Measurements from ENCODE around the gene MYCBP2.

DNA sequence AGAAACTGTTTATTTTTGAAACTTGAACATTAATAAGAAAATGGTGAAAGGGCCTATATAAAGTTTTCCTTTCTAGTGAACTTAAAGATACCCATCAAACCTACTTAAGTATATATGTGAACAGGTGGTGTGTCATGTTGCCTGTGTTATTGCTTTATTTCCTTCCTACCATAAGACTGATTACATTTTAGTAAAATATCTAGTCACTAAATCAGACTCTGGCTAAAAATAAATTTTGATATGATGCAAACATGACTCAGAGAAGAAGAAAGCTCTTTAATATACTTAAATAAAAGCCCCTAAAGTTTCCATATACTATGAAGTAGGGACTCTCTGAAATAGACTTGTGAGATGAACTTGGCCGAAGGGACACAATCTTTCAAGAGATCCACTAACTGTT lies 264.8 kb downstream of the MYCBP2 start:
- no peak for TF ChIP-seq EZH2 (IDR thresholded peaks at IDR 0.05; ENCODE audit: borderline replicate concordance, low read depth, low read length, poor library complexity, severe bottlenecking)
- TF ChIP-seq, protein P1, sequence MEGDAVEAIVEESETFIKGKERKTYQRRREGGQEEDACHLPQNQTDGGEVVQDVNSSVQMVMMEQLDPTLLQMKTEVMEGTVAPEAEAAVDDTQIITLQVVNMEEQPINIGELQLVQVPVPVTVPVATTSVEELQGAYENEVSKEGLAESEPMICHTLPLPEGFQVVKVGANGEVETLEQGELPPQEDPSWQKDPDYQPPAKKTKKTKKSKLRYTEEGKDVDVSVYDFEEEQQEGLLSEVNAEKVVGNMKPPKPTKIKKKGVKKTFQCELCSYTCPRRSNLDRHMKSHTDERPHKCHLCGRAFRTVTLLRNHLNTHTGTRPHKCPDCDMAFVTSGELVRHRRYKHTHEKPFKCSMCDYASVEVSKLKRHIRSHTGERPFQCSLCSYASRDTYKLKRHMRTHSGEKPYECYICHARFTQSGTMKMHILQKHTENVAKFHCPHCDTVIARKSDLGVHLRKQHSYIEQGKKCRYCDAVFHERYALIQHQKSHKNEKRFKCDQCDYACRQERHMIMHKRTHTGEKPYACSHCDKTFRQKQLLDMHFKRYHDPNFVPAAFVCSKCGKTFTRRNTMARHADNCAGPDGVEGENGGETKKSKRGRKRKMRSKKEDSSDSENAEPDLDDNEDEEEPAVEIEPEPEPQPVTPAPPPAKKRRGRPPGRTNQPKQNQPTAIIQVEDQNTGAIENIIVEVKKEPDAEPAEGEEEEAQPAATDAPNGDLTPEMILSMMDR (conservative IDR thresholded peaks at IDR 0.05; ENCODE audit: low read depth, low read length): no peak
